ENCODE data around the gene STOM. TPM values are rescaled to one million over a fixed set of nuclear protein-coding genes. Genes with fewer than 3 reads are reported as not detected.

Gene STOM
- total and polyA plus RNA-seq, 2 donors (not counting 1 experiment from before 2014, with no cell fraction given) = 2.7 to 6.1 TPM

DNA sequence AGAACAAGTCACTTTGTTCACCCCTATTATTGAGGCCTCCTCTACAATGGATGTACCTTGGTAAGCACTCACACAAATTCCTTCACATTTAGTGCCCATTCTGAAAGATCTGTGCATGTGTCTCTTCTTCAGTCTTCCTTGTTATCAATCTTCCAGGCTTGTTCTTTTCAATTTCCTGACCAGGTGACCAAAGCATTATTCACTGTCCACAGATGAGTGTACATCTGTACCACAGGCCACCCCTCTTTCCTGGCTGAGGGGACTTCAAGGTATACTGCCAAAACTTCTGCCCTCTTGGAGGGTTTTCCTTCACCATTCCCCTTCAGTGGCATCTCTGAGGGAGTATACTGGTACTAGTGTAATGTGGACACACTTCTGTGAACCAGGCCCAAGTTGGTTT, 25.5 kb upstream of the STOM start:
- H3K4me2 ChIP-seq (replicated peaks; ENCODE audit: low read depth, low read length, poor library complexity, severe bottlenecking) = no peak overlapping the region
- DNase-seq (no peak), ATAC-seq (ENCODE audit: low read depth) (no peak)
- no peaks in the 10 kb centered on the region for H3K4me1 ChIP-seq (ENCODE audit: control insufficient read depth in 2 of 2, insufficient read depth in 2 of 2, low read length in 2 of 2)
- no peaks in the 10 kb centered on the region for H3K36me3 ChIP-seq (replicated peaks in 1 of 2; ENCODE audit: control extremely low read depth in 1 of 2, control insufficient read depth in 1 of 2, extremely low read depth in 1 of 2, insufficient read depth in 2 of 2, low read length in 1 of 2)
- H4K20me1 ChIP-seq (ENCODE audit: control insufficient read depth, insufficient read depth, low read length, poor library complexity, severe bottlenecking) = no peaks in the 10 kb centered on the region
- no peaks in the 10 kb centered on the region for H3K79me2 ChIP-seq (ENCODE audit: control insufficient read depth, insufficient read depth, low read length)
- no peaks in the 10 kb centered on the region for H3K27me3 ChIP-seq (replicated peaks in 1 of 4; ENCODE audit: control extremely low read depth in 1 of 4, control insufficient read depth in 3 of 4, insufficient read depth in 4 of 4, low read length in 3 of 4)
- CTCF ChIA-PET = interaction anchor here (0.6 to 13.8 kb wide), 3 partner anchors 9 to 659 kb away, joined by 3 to 85 read pairs (median 3); no protein-coding TSS in a partner anchor
- H3K4me3 ChIP-seq (ENCODE audit: control extremely low read depth in 1 of 5, extremely low read depth in 1 of 5, insufficient read depth in 1 of 5, low read depth in 2 of 5, low read length in 4 of 5) = no peak overlapping the region
- TF ChIP-seq EZH2 (IDR thresholded peaks at IDR 0.05; ENCODE audit: borderline replicate concordance, insufficient read depth, low read depth, low read length, poor library complexity, severe bottlenecking) (no peak), CTCF (IDR thresholded peaks at IDR 0.05) (no peak)
- peaks cover 2% of the 10 kb centered on the region for H3K9me3 Mint-ChIP-seq (ENCODE audit: insufficient read depth)
- no peaks in the 10 kb centered on the region for H3K27me3 Mint-ChIP-seq
- intact Hi-C loops (cut with micrococcal nuclease) = no loop called here
- no peaks in the 10 kb centered on the region for H3K4me1 Mint-ChIP-seq
- no peaks in the 10 kb centered on the region for H3K9me3 ChIP-seq (ENCODE audit: control extremely low read depth in 1 of 3, control insufficient read depth in 2 of 3, insufficient read depth in 1 of 3, low read length in 2 of 3)
- no peak overlapping the region for H3K4me3 Mint-ChIP-seq
- H3K27ac ChIP-seq (ENCODE audit: low read length in 2 of 2) = no peak overlapping the region
- POLR2A ChIA-PET = no interaction called here
- no peak overlapping the region for H3K27ac Mint-ChIP-seq
- no peak overlapping the region for H2AFZ ChIP-seq (ENCODE audit: insufficient read depth, low read depth, low read length, poor library complexity, severe bottlenecking)
- no peak overlapping the region for H3K9ac ChIP-seq (ENCODE audit: low read length)

- no peaks in the 10 kb centered on the region for H4K20me1 ChIP-seq (ENCODE audit: control insufficient read depth, insufficient read depth, low read length, poor library complexity, severe bottlenecking)
- no peaks in the 10 kb centered on the region for H3K4me1 ChIP-seq (ENCODE audit: control insufficient read depth in 2 of 2, insufficient read depth in 2 of 2, low read length in 2 of 2)
- no peak overlapping the region for H3K4me3 Mint-ChIP-seq
- no peaks in the 10 kb centered on the region for H3K9me3 ChIP-seq (ENCODE audit: control extremely low read depth in 1 of 3, control insufficient read depth in 2 of 3, insufficient read depth in 1 of 3, low read length in 2 of 3)
- no peak overlapping the region for H2AFZ ChIP-seq (ENCODE audit: insufficient read depth, low read depth, low read length, poor library complexity, severe bottlenecking)
- H3K27ac ChIP-seq (ENCODE audit: low read length in 2 of 2) = no peak overlapping the region
- no peak overlapping the region for H3K9ac ChIP-seq (ENCODE audit: low read length)
- CTCF ChIA-PET = interaction anchor here (0.7 to 13.8 kb wide), 4 partner anchors 9 to 74 kb away, joined by 3 to 85 read pairs (median 3); no protein-coding TSS in a partner anchor
- H3K27ac Mint-ChIP-seq = no peak overlapping the region
- H3K4me2 ChIP-seq (replicated peaks; ENCODE audit: low read depth, low read length, poor library complexity, severe bottlenecking) = no peak overlapping the region
- 94% methylated on average over 2 of the region's 3 CpGs for WGBS (ENCODE audit: insufficient coverage)
- no peaks in the 10 kb centered on the region for H3K36me3 ChIP-seq (replicated peaks in 1 of 2; ENCODE audit: control extremely low read depth in 1 of 2, control insufficient read depth in 1 of 2, extremely low read depth in 1 of 2, insufficient read depth in 2 of 2, low read length in 1 of 2)
- H3K27me3 Mint-ChIP-seq = no peaks in the 10 kb centered on the region
- peaks cover 2% of the 10 kb centered on the region for H3K9me3 Mint-ChIP-seq (ENCODE audit: insufficient read depth)
- H3K4me1 Mint-ChIP-seq = no peaks in the 10 kb centered on the region
- ATAC-seq (ENCODE audit: low read depth) (no peak), DNase-seq (no peak)
- intact Hi-C loops (cut with micrococcal nuclease) = no loop called here
- POLR2A ChIA-PET = no interaction called here
- no peaks in the 10 kb centered on the region for H3K79me2 ChIP-seq (ENCODE audit: control insufficient read depth, insufficient read depth, low read length)
- TF ChIP-seq EZH2 (IDR thresholded peaks at IDR 0.05; ENCODE audit: borderline replicate concordance, insufficient read depth, low read depth, low read length, poor library complexity, severe bottlenecking) (no peak), CTCF (IDR thresholded peaks at IDR 0.05) (no peak)
- H3K4me3 ChIP-seq (ENCODE audit: control extremely low read depth in 1 of 5, extremely low read depth in 1 of 5, insufficient read depth in 1 of 5, low read depth in 2 of 5, low read length in 4 of 5) = no peak overlapping the region
- no peaks in the 10 kb centered on the region for H3K27me3 ChIP-seq (replicated peaks in 1 of 4; ENCODE audit: control extremely low read depth in 1 of 4, control insufficient read depth in 3 of 4, insufficient read depth in 4 of 4, low read length in 3 of 4)
Measured at GRCh38 chr9:121394292-121394691, 24.2 kb upstream of the STOM start.

Data from B cell (primary cell).